WTC11 (cell line): ENCODE data around the gene RGL1.

Experiments
- FOXJ3 ChIP-seq: sonication (generic); formaldehyde crosslinking; IDR thresholded peaks from 2 replicates; pipeline ENCODE4 v1.9.0; 2021; ENCODE audit warnings: missing genetic modification reagents, mild to moderate bottlenecking, borderline replicate concordance
- FOXP1 ChIP-seq: sonication (generic); formaldehyde crosslinking; IDR thresholded peaks from 2 replicates; pipeline ENCODE4 v1.8.0; 2022; ENCODE audit warnings: missing genetic modification reagents, mild to moderate bottlenecking, moderate library complexity, borderline replicate concordance
- JUN ChIP-seq: sonication (generic); formaldehyde crosslinking; IDR thresholded peaks from 2 replicates; pipeline ENCODE4 v1.8.0; 2023; ENCODE audit warnings: mild to moderate bottlenecking, missing genetic modification reagents
- NR2C2 ChIP-seq: sonication (generic); formaldehyde crosslinking; IDR thresholded peaks from 2 replicates; pipeline ENCODE4 v1.8.0; 2022; ENCODE audit warnings: mild to moderate bottlenecking, missing genetic modification reagents
- ZBTB21 ChIP-seq: sonication (generic); formaldehyde crosslinking; IDR thresholded peaks from 2 replicates; pipeline ENCODE4 v1.8.1; 2023; ENCODE audit warnings: mild to moderate bottlenecking, missing genetic modification reagents, borderline replicate concordance
- TF ChIP-seq, protein P1 (sequence below): sonication (generic); formaldehyde crosslinking; IDR thresholded peaks from 2 replicates; pipeline ENCODE4 v1.8.1; 2023; ENCODE audit warnings: mild to moderate bottlenecking, missing genetic modification reagents
- TF ChIP-seq, protein P2 (sequence below): fragments of 200-600 bp; IDR thresholded peaks from 2 replicates; pipeline ENCODE4 v1.8.0; 2022; ENCODE audit warnings: antibody characterized with exemption
- TF ChIP-seq, protein P3 (sequence below): sonication (generic); formaldehyde crosslinking; IDR thresholded peaks from 2 replicates; pipeline ENCODE4 v1.8.1; 2023; ENCODE audit warnings: mild to moderate bottlenecking, moderate library complexity, missing genetic modification reagents
- TF ChIP-seq, protein P4 (sequence below): sonication (generic); formaldehyde crosslinking; IDR thresholded peaks from 2 replicates; pipeline ENCODE4 v1.8.1; 2022; ENCODE audit warnings: mild to moderate bottlenecking, moderate library complexity, missing genetic modification reagents
- TF ChIP-seq, protein P5 (sequence below): fragments of 250-450 bp; sonication (Bioruptor Pico); IDR thresholded peaks from 2 replicates; pipeline ENCODE4 v1.9.0; 2021; ENCODE audit warnings: mild to moderate bottlenecking
- TF ChIP-seq, protein P6 (sequence below): sonication (generic); formaldehyde crosslinking; IDR thresholded peaks from 2 replicates; pipeline ENCODE4 v1.8.0; 2022; ENCODE audit warnings: mild to moderate bottlenecking, missing genetic modification reagents

DNA sequence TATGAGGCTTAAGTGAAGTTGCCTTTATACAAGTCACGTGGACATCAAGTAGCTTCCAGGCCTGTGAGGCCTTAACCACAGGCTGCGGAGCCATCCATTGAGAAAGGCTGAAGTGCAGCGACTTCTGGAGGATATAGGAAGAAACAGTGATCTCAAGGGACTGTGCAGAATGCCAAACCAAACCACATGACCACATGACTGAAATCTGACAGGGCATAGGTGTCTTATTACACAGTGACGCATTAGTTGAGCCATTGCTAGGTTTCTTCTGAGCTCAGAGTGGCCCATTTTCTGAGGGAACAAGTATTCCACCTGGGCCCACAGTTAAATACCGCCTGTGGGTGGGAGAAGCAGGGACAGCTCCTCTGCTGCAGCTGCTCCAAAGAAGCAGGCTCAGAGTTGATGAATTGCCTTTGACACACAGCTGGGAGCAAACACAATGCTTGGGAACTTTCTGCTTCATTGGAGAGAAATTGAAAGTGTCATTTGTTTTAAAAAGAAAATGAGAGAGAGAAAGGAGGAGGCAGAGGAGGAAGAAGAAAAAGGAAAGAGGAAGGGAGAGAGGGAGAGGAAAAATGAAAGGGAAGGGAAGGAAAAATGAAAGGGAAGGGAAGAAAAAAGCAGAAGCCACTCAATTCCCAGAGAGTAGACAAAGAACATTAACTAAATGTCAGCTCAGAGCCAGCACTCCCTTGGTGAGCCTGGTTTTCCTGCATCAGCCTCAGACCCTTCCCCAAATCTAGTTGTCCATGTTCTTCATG, 138.2 kb downstream of the RGL1 start:
- TF ChIP-seq, protein P1, sequence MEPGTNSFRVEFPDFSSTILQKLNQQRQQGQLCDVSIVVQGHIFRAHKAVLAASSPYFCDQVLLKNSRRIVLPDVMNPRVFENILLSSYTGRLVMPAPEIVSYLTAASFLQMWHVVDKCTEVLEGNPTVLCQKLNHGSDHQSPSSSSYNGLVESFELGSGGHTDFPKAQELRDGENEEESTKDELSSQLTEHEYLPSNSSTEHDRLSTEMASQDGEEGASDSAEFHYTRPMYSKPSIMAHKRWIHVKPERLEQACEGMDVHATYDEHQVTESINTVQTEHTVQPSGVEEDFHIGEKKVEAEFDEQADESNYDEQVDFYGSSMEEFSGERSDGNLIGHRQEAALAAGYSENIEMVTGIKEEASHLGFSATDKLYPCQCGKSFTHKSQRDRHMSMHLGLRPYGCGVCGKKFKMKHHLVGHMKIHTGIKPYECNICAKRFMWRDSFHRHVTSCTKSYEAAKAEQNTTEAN (CRISPR knock-in tag) = no peak
- TF ChIP-seq, protein P2, sequence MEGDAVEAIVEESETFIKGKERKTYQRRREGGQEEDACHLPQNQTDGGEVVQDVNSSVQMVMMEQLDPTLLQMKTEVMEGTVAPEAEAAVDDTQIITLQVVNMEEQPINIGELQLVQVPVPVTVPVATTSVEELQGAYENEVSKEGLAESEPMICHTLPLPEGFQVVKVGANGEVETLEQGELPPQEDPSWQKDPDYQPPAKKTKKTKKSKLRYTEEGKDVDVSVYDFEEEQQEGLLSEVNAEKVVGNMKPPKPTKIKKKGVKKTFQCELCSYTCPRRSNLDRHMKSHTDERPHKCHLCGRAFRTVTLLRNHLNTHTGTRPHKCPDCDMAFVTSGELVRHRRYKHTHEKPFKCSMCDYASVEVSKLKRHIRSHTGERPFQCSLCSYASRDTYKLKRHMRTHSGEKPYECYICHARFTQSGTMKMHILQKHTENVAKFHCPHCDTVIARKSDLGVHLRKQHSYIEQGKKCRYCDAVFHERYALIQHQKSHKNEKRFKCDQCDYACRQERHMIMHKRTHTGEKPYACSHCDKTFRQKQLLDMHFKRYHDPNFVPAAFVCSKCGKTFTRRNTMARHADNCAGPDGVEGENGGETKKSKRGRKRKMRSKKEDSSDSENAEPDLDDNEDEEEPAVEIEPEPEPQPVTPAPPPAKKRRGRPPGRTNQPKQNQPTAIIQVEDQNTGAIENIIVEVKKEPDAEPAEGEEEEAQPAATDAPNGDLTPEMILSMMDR = no peak
- TF ChIP-seq FOXJ3 (CRISPR knock-in tag) = no peak
- TF ChIP-seq, protein P3, sequence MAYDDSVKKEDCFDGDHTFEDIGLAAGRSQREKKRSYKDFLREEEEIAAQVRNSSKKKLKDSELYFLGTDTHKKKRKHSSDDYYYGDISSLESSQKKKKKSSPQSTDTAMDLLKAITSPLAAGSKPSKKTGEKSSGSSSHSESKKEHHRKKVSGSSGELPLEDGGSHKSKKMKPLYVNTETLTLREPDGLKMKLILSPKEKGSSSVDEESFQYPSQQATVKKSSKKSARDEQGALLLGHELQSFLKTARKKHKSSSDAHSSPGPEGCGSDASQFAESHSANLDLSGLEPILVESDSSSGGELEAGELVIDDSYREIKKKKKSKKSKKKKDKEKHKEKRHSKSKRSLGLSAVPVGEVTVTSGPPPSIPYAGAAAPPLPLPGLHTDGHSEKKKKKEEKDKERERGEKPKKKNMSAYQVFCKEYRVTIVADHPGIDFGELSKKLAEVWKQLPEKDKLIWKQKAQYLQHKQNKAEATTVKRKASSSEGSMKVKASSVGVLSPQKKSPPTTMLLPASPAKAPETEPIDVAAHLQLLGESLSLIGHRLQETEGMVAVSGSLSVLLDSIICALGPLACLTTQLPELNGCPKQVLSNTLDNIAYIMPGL = no peak
- TF ChIP-seq, protein P4, sequence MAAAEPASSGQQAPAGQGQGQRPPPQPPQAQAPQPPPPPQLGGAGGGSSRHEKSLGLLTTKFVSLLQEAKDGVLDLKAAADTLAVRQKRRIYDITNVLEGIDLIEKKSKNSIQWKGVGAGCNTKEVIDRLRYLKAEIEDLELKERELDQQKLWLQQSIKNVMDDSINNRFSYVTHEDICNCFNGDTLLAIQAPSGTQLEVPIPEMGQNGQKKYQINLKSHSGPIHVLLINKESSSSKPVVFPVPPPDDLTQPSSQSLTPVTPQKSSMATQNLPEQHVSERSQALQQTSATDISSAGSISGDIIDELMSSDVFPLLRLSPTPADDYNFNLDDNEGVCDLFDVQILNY (CRISPR knock-in tag) = no peak
- TF ChIP-seq NR2C2 (CRISPR knock-in tag) = no peak
- TF ChIP-seq, protein P5, sequence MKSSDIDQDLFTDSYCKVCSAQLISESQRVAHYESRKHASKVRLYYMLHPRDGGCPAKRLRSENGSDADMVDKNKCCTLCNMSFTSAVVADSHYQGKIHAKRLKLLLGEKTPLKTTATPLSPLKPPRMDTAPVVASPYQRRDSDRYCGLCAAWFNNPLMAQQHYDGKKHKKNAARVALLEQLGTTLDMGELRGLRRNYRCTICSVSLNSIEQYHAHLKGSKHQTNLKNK (CRISPR knock-in tag) = no peak
- no peak for TF ChIP-seq FOXP1 (CRISPR knock-in tag)
- TF ChIP-seq ZBTB21 = no peak
- TF ChIP-seq, protein P6, sequence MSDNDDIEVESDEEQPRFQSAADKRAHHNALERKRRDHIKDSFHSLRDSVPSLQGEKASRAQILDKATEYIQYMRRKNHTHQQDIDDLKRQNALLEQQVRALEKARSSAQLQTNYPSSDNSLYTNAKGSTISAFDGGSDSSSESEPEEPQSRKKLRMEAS (CRISPR knock-in tag) = no peak
- TF ChIP-seq JUN (CRISPR knock-in tag) = no peak
